NCI-H2107 (cell line): Measurements from ENCODE around the gene DTNA.

Source experiments
- DNase-seq: peaks from one replicate; lab custom pipeline; 2025; lab: John Stamatoyannopoulos, UW

DTNA gene

DNA sequence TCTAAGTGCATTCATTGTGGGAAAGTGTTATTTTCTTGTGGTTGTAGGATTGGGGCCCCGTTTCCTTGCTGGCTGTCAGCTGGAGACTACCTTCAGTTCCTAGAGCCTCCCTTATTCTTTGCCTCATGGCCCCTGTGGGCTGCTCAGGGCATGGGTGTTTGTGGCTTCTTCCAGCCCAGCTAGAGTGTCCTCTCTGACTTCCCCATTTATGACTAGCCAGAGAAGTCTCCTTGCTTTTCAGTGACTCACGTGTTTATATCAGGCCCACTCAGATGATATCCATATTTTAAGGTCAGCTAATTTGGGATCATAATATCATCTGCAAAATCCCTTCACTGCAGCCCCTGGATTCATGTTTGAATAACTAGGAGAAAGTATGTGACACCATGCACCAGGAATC is 62.8 kb downstream of the DTNA start:
- DNase-seq = no peak

DNA sequence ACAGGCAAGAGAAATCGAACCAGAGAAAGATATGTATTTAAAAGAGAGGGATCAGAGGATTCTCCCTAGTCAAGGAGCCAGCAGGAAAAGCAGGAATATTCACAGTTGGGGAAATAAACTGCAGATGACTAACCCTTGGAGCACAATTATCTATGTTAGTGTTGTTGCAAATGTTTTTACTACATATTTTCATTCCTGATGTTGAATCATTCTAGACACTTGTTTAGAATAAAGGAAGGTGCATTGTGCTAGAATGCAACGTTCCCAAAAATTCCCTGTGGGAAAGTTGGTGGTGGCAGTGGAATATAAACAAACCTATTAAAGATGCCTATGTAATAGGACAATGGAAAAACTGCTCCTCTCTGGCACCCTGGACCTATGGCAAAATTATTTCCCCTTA is 63.3 kb downstream of the DTNA start:
- DNase-seq = no peak

DNA sequence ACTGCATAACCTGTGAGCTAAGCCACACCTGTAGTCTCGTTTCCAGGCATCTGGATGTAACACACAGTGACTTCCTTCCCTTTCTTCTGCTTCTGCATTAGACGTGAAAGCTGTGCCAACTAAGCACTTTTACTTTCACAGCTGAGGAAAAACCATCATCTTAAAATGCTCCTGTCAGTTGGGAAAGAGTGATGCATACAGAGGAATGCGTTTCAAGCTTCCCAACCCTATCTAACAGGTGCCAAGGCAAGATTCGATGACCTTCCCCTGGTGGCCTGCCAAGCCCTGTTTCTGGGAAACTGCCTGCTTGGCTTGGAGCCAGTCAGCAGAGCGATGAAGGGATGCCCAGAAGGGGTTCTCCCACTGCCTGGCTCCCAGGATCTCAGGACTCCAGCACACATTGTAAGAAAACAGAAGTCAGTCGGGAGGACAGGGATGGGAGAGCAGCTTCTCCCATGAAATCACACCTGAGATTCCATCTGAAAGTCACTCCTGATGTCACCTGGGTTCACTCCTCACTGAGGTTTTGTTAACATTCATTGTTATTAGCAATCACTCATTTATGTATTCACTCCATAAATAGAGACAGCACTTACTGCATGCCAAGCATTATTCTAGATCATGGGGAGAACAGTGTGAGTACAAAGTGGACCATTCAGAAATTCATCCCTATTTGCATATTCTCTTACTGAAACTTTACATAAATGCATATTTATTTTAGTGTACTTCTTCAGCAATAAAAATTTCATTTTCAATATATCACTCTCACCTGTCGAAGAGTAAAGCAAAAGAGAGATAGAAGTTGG is 64.1 kb downstream of the DTNA start:
- no peak for DNase-seq

DNA sequence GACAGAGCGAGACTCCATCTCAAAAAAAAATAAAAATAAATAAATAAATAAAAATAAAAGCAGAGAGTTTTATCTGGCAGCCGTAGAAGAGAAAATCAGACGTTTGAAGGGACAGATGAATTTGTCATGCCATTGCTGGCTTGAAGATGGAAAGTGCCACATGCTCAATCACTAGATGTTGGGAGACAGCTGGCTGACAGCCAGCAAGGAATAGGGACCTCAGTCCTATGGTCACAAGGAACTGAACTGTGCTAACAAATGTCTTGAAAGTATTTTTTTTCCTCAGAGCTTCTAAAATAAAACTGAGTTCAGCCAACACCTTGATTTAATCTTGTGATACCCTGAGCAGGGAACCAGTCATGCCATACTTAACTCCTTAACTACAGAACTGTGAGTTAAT is 65.4 kb downstream of the DTNA start:
- DNase-seq = no peak

DNA sequence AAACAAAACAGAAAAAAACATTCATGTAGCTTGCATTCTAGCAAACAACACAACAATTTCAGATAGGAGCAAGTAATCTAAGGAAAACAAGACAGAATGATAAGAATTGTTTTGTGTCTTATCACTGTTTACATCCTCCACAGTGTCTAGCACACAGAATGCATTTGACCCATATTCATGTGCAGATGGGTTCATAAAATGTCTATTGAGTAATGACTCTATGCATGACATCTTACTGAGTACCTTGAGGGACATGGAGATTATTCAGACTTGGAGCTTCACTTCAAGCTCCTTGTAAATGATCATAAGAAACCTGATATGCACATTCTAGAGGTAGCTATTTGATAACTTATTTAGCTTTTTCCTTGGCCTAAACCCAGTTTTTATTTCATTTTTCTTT is 69.0 kb downstream of the DTNA start:
- DNase-seq = no peak

DNA sequence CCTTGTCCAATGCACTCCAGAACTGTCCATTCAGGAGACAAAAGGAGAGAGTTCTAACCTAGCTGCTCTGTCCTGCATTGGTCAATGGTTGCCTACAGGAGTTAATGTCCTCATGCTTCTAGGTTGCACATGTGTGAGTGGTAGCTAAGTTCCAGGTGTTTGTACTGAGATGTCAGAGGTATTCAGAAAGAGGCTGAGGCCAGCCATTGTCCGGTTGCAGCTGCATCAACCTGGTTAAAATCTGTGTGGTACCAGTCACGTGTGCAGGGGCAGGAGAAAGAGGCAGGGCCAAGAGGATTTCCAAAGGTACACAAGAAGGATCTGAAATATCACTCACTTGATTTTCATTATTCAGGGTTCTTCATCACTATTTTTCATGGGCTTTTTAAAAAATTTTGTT is 70.8 kb downstream of the DTNA start:
- DNase-seq = no peak

DNA sequence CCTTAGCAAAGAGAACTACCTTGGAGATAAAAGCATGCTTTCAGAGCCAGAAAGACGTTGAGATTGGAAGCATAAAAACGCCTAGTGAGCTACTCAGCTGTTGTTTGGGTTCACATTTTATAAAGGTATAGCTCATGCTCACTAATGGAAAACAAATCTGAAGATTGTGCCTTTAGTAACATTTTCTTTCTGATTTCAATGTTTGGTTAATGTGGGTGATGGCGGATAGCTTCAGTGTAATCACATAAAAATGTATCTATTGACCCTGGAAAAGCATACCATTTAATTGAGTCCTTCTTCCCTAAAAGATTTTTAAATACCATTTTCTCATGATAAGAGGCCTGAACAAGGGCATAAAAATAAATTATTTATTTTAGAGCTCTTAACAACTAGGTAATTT is 73.4 kb downstream of the DTNA start:
- DNase-seq = no peak

DNA sequence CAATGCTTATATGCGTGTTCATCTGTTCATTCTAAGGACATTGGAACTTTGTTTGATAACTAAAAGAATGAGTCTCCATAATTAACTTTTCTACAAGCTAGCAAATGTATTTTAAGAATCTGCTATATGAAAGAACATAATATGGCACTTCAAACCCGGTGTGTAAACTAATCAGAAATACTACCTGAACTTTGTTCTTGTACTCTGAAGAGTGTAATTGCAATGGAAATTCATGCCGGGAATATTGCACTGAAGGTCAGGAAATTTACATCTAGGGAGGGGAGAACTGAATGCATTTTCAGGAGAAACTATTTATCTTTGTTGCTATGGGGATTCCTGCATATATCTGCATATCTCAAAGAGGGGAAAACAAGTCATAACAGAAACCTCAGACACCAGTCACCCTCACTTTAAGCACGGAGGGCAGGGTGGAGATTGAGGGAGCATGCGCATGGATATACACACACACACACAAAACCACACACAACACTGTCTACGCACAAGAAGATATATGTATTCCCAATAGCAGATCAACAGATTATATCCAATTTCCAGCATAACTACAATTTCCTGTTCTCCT is 76.2 kb downstream of the DTNA start:
- no peak for DNase-seq

DNA sequence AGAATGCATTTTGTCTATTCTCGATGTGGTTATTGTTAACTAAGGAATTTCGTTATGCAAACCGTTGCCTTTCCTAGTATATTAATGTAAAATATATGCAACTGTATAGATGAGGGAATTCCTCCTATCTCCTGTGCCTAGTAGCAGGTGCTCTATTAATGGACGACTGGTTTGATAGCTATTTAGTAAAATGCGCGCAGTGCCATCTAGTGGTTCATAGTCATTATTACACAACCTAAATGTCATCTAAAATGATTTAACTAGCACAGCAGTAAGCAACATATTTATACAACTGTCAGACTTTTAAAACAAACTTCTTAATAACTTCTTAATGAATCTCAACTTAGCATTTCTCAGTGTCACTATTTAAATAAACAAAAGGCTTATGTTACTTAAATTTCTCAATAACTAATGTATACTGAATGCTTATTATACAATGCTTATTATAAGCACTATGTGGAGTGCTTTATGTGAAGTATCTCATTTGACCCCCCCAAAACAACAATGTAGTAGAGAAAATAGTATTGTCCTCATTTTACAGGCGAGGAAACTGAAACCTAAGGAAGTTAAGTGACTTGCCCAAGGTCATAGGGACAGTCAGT is 77.9 kb downstream of the DTNA start:
- peak; percentile 39 for DNase-seq

DNA sequence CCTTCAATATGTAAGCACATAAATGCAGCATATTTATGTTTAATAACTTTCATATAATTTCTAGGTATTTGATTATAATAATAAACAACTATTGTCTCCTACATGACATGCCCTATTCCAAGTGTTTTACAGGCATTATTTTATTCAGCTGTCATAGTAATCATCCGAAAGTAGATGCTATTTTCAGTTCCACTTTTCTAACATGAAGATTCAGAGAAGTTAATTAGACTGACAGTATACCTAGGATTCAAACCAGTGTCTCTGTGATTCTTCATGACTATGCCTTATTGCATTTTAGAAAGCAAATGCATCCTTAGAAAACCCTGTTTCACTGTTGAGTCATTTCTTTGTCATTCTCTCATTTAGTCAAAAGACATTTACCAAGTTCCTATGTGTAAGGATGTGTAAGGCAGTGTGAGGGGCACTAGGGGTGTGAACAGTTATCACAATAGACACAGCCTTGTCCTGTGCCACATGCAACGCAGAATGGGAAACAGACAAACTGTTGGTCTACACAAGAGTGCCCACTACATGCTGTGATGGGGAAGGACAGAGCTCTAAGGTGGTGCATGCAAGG is 79.8 kb downstream of the DTNA start:
- DNase-seq = no peak

DNA sequence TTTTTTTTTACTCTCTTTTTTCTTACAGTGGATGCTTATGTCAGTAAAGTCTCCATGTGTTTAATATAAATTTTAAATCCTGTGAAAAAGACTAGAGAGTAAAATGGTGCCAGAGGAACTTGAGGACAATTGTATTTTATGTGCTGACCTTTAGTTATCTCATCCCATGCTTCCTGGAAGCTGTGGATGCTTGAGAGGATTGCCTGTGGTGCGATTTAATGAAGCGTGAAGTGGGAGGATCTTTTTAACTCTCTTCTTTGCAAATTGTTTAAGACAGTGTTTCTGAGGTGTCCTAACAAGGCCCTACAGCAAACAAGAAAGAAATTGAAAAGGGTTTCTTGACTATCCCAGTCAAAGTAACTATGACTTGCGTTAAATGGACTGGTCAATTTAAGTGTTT is 84.2 kb downstream of the DTNA start:
- DNase-seq = no peak

DNA sequence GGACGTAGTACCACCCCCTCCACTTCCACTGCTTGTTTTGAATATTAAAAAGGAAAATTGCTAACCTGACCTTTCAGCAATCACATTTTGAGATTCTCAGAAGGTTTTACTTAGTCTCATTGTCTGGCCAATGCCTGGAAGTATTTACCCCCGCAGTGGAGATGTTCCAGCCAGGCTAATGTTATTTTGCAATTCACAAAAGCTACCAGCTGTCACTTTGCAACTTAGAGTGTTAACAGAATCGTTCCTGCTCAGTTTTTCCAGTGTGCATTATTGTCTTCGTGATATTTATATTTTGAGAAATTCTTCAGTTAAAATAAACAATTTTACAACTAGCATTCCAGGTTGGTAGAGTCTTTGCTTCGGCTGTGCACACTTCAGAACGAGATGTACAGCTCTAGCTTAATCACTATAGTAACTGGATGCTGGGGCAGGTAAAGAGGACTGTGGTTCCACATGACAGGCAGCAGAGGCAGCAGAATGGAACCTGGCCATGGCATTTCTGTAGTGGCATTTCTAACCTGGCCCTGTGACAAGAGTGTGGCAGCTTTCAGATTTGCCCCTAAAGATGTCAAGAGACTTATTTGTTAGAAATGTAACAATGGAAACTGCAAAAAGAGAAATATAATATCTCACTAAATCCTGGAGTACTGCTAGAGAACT is 85.1 kb downstream of the DTNA start:
- DNase-seq = no peak

DNA sequence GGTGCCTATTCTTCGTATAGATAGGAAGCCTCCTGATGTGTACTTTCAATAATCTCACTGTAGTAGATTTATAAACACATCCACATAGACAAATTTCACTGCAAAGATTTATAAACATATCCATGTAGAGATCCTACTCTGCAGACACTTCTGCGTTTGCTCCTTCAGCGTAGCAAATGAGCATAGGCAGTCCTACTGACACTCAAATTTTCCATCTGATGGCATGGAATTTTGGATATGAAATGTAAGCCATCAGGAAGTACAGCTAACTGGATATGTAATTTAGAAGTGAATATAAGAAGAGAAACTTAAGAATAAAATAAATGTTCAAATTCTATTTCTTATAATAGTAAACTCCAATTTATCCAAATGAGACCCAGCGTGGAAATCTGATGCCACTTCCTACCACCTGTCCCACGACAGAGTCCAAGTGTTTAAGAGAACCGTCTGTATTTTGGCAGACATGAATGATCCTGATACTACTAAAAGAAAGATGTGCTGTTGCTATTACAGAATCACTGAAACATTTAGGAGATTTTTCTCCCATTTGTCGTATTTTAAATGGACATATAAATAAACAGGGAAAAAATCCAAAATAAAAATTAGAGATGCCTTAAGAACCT is 86.0 kb downstream of the DTNA start:
- no peak for DNase-seq

DNA sequence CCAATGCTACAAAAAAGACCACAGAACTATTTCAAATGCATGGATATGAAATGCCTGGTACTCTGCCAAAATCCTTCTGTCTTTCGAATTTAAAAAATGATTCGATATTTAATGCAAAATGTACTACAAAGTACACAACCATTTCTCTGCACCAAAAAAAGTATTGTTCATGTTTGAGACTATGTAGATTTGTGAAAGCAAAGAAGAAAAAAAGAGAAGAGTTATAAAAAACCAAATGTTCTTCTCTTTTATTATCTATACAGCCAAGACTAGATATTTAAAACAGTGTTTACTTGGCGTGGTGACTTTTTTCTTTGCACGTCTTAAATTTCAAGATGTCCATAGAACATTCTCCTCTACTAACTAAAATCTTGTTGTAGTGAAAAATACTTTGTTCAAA is 89.2 kb downstream of the DTNA start:
- DNase-seq = no peak

DNA sequence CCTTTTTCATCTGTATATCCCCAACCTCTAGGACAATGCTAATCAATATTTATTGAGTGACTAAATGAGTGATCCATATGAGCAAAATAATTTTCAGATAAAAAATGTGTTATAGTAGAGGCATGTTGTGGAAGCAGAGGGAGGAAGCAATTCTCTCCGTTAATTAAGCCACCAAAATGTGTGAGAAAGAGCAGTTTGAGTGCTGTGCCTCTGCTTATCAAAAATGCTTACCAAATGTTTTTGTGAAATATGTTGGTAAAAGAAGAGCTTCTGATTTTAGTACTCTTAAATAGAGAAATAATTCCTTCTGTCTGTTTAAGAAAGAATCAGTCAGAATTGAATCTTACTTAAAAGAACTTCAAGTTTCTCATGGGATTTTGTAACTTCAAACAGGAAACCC is 90.3 kb downstream of the DTNA start:
- DNase-seq = no peak

DNA sequence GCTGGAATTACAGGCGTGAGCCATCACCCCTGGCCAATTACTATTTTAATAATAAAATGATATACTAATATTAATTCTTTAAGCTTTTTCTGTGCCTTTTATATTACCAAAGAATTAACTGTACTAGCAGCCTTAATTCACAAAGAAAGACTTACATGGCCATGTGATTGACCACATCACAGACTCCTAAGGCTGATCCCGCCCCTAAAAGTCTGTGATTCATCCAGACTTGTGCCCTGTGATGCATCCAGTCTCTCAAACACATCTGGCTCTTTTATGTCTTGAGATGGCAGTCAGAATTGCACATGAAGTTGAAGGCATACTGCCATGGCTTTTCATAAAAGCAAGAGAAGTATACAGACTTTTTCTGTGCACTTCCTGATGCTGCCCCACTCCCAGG is 91.7 kb downstream of the DTNA start:
- DNase-seq = no peak

DNA sequence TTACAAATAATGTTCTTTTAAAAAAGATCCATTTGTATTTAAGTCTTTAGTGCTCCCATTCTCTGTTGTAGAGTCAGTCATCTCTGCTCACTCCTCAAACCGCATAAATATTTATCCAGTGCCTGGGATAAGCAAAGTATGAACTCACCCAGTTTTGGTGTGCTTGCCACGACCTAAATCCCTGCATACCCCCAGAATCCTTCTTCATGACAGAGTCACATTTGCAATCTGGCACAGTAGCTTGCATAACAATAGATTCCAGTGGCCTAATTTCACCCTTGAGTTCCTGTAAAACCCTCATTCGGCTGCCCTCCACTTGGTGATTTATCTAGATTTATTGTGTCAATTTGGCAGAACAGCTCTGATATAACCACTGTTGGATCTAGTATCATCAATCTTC is 92.9 kb downstream of the DTNA start:
- DNase-seq = no peak

DNA sequence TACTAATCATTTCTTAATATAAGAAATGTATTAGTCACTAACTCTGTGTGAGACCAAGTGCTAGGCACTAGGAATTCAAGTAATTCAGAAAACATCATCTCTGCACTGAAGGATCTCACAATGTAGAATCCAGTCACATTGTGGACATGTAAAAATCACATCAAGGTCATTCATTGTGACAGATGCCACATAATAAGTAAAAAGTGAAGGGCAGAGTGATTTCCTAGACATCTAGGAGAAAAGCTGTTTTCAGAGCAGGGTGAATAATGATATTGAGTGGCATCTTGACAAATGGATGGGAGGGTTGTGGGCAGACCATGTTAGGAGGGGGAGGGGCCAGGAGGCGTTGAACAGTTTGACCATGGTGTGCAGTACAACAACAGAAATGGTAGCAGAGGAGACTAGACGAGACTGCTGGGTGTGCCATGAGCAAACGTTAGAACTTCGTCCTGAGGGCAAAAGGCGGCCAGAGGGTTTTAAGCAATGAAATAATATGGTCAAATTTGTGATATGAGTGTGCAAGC is 93.8 kb downstream of the DTNA start:
- DNase-seq = no peak

DNA sequence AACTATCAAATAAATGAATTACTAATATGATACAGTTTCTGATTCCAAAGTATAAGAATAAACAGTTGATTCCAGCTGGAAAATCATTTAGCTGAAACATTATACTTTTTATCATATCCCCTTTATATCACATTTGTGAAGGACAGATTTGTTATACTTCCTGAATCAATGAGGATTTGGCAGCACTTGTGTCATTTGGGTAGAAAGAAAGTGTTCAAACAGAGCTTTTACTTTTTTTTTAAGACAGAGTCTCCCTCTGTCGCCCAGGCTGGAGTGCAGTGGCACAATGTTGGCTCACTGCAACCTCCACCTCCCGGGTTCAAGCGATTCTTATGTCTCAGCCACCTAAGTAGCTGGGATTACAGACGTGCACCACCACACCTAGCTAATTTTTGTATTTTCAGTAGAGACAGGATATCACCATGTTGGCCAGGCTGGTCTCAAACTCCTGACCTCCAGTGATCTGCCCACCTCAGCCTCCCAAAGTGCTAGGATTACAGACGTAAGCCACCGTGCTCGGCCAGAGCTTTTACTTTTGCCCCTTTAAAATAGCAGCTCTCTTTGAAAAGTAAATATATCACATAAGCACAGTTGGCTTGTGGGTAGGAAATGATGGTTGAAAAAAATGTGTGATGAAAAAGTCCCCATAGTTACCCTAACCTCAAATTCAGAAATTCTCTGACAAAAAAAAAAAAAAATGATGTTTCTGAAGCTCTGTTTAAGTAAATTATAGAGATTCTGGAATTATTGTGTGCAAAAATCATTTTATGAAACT is 95.2 kb downstream of the DTNA start:
- no peak for DNase-seq

DNA sequence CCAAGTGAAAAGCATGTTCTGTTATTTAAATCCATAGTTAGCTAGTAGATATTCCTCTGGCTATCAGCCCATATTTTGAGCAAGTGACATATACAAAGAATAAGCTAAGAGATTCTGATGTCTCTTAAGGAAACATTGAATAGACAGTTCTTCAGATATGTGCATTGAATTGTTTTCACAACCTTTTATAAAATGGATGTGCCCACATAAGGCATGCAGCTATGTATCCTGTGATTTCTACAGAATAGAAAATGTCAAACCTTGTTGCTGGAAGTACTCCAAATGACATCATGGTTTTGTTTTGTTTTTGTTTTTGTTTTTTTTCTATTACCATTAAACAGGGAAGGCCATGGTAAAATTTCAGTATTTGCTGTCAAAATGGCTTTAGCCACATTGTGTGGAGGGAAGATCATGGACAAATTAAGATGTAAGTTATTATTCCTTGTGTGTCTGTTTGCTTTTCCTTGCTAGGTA is 95.8 kb downstream of the DTNA start:
- no peak for DNase-seq

DNA sequence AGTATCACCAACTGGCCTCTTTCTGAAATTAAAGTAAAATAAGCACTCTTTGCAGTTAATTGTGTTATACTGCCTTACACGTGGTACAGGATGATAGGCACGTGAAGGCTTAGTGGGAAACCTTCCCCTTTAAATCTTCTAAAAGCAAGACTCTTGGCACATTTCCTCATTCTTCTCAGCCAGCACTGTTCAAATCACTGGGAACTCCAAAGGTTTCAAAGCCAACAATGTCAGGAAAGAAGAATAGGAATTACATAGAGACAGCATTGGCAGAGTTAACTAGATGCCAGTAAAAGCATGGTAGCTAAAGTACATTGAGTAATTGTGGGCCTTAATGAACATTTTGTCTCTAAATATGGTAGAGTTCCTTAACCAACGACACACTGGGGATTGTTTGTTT is 96.4 kb downstream of the DTNA start:
- DNase-seq = no peak
